OCI-LY1 (cell line): Measurements from ENCODE around the gene RGS21.

Source experiments
- H2AFZ ChIP-seq: fragments of 200-600 bp; sonication (generic), shearing (Covaris generic); 2 replicates; pipeline ENCODE4 v1.6.0; 2014; ENCODE audit warnings: antibody characterized with exemption, mild to moderate bottlenecking, low read length
- H3F3A ChIP-seq: fragments of 200-600 bp; sonication (generic), shearing (Covaris generic); 2 replicates; pipeline ENCODE4 v1.6.0; 2014; ENCODE audit warnings: mild to moderate bottlenecking, antibody characterized with exemption, low read length, moderate library complexity; ENCODE audit not compliant: insufficient read depth
- H3K27ac ChIP-seq: fragments of 200-600 bp; sonication (generic); 2 replicates; pipeline ENCODE4 v1.5.1; 2014; ENCODE audit warnings: low read length, mixed run types, mild to moderate bottlenecking, low read depth; ENCODE audit not compliant: poor library complexity, severe bottlenecking
- H3K27me3 ChIP-seq: fragments of 200-600 bp; sonication (generic); 2 replicates; pipeline ENCODE4 v1.6.0; 2014; ENCODE audit warnings: antibody characterized with exemption, mild to moderate bottlenecking, low read length, moderate library complexity; ENCODE audit not compliant: insufficient read depth
- H3K36me3 ChIP-seq: fragments of 200-600 bp; sonication (generic); 2 replicates; pipeline ENCODE4 v1.6.1; 2014; ENCODE audit warnings: mild to moderate bottlenecking, antibody characterized with exemption, low read length, moderate library complexity, mixed read lengths; ENCODE audit not compliant: insufficient read depth
- H3K4me1 ChIP-seq: fragments of 200-600 bp; sonication (generic); 2 replicates; pipeline ENCODE4 v1.5.1; 2014; ENCODE audit warnings: mild to moderate bottlenecking, low read length, moderate library complexity; ENCODE audit not compliant: insufficient read depth, severe bottlenecking
- H3K4me2 ChIP-seq: fragments of 200-600 bp; sonication (generic), shearing (Covaris generic); 2 replicates; pipeline ENCODE4 v1.6.1; 2014; ENCODE audit warnings: low read length
- H3K4me3 ChIP-seq: fragments of 200-600 bp; sonication (generic); 2 replicates; pipeline ENCODE4 v1.5.1; 2014; ENCODE audit warnings: low read length, low read depth, mild to moderate bottlenecking, mixed read lengths; ENCODE audit not compliant: poor library complexity, severe bottlenecking
- H3K79me2 ChIP-seq: fragments of 200-600 bp; shearing (Covaris generic); 2 replicates; pipeline ENCODE4 v1.6.1; 2016; ENCODE audit warnings: mixed run types, low read length, mixed read lengths; ENCODE audit not compliant: insufficient read depth
- H3K9ac ChIP-seq: fragments of 200-600 bp; sonication (generic), shearing (Covaris generic); 2 replicates; pipeline ENCODE4 v1.6.1; 2014; ENCODE audit warnings: mild to moderate bottlenecking, low read length, mixed read lengths
- H3K9me2 ChIP-seq: fragments of 200-600 bp; sonication (generic), shearing (Covaris generic); 2 replicates; pipeline ENCODE4 v1.6.1; 2014; ENCODE audit warnings: low read depth, mild to moderate bottlenecking, low read length, mixed read lengths
- H3K9me3 ChIP-seq: fragments of 200-600 bp; shearing (Covaris generic); 2 replicates; pipeline ENCODE4 v1.6.1; 2014; ENCODE audit warnings: low read length, mixed read lengths
- H4K20me1 ChIP-seq: fragments of 200-600 bp; sonication (generic), shearing (Covaris generic); 2 replicates; pipeline ENCODE4 v1.6.0; 2016; ENCODE audit warnings: mild to moderate bottlenecking, low read length; ENCODE audit not compliant: insufficient read depth
- EZH2 ChIP-seq: fragments of 200-600 bp; sonication (generic), shearing (Covaris generic); IDR thresholded peaks from 2 replicates; pipeline ENCODE4 v1.8.0; 2017; ENCODE audit warnings: borderline replicate concordance, mixed run types, mild to moderate bottlenecking, antibody characterized with exemption, low read length, moderate library complexity, mixed read lengths
- TF ChIP-seq, protein P1 (sequence below): fragments of 200-600 bp; sonication (generic), shearing (Covaris generic); IDR thresholded peaks from 2 replicates; pipeline ENCODE4 v1.5.1; 2017; ENCODE audit warnings: mild to moderate bottlenecking, antibody characterized with exemption, low read length, moderate library complexity, mixed read lengths

The RGS21 gene, protein sequence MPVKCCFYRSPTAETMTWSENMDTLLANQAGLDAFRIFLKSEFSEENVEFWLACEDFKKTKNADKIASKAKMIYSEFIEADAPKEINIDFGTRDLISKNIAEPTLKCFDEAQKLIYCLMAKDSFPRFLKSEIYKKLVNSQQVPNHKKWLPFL

DNA sequence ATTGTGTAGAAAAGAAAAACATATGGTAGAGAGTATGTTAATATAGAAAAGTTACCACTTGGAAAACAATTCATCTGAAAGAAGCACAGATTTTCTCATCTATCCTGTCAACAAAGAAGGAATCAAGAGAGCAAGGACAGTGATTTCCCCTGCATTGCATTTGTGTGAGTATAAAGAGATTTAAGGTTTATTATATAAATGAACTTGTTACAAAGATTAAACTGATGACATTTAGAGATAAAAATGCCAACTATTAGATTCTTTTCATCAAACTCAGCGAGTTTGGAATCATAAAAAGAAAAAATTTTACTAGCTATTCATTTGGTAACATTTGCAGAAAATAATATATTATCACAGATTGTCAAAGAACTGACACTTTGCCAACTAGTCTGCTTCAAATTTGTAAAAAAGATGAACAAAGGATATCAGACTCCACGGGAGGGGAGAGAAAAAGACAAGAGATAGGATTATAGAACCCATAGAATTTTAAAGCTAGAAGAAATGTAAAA, at the start of gene RGS21:
TSS of gene RGS21 (plus strand) at position 51 of the 509 bp plus-strand sequence. CDS start 26,045 bp downstream, outside the sequence.
- Histone ChIP-seq H3K9me3 (no peaks in the 10 kb centered on the region), H3K36me3 (no peaks in the 10 kb centered on the region), H3K27me3 (no peaks in the 10 kb centered on the region), H3F3A (no peaks in the 10 kb centered on the region), H3K9ac (no peak within 1 kb of the TSS), H3K9me2 (no peaks in the 10 kb centered on the region), H4K20me1 (no peaks in the 10 kb centered on the region), H3K4me3 (no peak within 1 kb of the TSS), H3K4me2 (no peak within 1 kb of the TSS), H3K4me1 (no peaks in the 10 kb centered on the region), H2AFZ (no peak within 1 kb of the TSS), H3K79me2 (no peaks in the 10 kb centered on the region), H3K27ac (no peak within 1 kb of the TSS)
- TF ChIP-seq, protein P1, sequence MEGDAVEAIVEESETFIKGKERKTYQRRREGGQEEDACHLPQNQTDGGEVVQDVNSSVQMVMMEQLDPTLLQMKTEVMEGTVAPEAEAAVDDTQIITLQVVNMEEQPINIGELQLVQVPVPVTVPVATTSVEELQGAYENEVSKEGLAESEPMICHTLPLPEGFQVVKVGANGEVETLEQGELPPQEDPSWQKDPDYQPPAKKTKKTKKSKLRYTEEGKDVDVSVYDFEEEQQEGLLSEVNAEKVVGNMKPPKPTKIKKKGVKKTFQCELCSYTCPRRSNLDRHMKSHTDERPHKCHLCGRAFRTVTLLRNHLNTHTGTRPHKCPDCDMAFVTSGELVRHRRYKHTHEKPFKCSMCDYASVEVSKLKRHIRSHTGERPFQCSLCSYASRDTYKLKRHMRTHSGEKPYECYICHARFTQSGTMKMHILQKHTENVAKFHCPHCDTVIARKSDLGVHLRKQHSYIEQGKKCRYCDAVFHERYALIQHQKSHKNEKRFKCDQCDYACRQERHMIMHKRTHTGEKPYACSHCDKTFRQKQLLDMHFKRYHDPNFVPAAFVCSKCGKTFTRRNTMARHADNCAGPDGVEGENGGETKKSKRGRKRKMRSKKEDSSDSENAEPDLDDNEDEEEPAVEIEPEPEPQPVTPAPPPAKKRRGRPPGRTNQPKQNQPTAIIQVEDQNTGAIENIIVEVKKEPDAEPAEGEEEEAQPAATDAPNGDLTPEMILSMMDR = no peak
- TF ChIP-seq EZH2 = no peak

DNA sequence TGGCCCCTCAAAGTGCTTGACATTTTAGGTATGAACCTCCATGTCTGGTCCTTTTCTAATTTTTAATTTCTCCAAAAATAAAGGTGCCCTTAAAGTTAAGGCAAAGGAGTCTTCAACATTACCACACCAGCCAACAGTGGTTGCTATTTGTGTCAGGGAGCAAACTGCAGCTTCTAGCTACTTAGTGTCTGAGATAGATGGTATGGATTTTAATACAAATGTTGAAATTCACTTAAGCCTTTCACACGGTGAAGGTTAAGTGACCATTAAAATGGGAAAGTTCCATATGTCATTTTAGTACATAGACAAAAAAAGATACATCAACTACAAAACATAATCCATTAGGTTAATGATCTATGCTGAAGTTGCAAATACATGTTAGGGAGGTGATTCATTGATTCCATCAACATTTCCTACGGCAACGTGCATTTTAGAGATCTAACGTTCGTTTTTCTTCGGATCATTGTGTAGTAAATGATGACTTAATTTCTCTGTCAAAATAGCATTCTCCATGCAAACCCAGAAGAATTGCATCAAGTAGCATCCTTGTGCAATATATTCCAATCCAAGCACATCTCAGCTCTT, 48.2 kb upstream of the RGS21 start:
- no peak overlapping the region for H2AFZ ChIP-seq
- no peaks in the 10 kb centered on the region for H3K9me3 ChIP-seq
- H3K4me2 ChIP-seq = no peak overlapping the region
- no peak overlapping the region for H3K4me3 ChIP-seq
- H3K9ac ChIP-seq = no peak overlapping the region
- H3K4me1 ChIP-seq = no peaks in the 10 kb centered on the region
- no peak overlapping the region for H3K27ac ChIP-seq
- no peaks in the 10 kb centered on the region for H3K27me3 ChIP-seq
- H3K79me2 ChIP-seq = no peaks in the 10 kb centered on the region
- H4K20me1 ChIP-seq = no peaks in the 10 kb centered on the region
- no peaks in the 10 kb centered on the region for H3K36me3 ChIP-seq
- no peaks in the 10 kb centered on the region for H3K9me2 ChIP-seq
- H3F3A ChIP-seq = no peaks in the 10 kb centered on the region
- TF ChIP-seq EZH2 = no peak
- TF ChIP-seq, protein P1 = no peak

DNA sequence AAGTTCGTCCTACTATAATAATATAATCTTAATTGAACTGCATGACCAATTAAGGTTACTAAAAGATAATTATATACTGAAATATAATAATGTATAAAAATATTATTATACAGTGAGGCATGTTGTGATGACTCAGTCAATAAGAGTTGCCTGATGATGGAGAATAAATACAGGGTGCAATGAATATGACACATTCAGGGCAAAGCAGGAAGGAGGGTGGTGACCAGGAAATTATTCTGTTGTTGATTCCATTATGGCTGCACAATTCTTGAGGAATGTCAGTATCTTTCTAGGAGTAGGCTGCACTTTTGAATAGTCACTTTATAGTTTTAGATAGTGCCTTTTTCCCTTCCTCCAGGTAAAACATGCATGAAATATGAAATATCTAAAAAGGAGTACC, 46.4 kb upstream of the RGS21 start:
- no peaks in the 10 kb centered on the region for H3K79me2 ChIP-seq
- H3K27ac ChIP-seq = no peak overlapping the region
- TF ChIP-seq, protein P1 = no peak
- TF ChIP-seq EZH2 = no peak
- H3F3A ChIP-seq = no peaks in the 10 kb centered on the region
- no peaks in the 10 kb centered on the region for H4K20me1 ChIP-seq
- H3K27me3 ChIP-seq = no peaks in the 10 kb centered on the region
- H3K4me3 ChIP-seq = no peak overlapping the region
- H3K36me3 ChIP-seq = no peaks in the 10 kb centered on the region
- no peak overlapping the region for H3K9ac ChIP-seq
- H2AFZ ChIP-seq = no peak overlapping the region
- H3K4me2 ChIP-seq = no peak overlapping the region
- H3K4me1 ChIP-seq = no peaks in the 10 kb centered on the region
- no peaks in the 10 kb centered on the region for H3K9me3 ChIP-seq
- no peaks in the 10 kb centered on the region for H3K9me2 ChIP-seq
